Measurements from ENCODE around the gene IFITM2. TPM values are rescaled to one million over a fixed set of nuclear protein-coding genes. Genes with fewer than 3 reads are reported as not detected.

Gene IFITM2
- total RNA-seq, 2 donors from 2014 or later = 96.6 to 149 TPM

- WGBS = 87% methylated on average over 43 of the region's 44 CpGs
- Histone ChIP-seq H3K4me3 (no peak overlapping the region), H3K9me3 (no peaks in the 10 kb centered on the region), H3K4me1 (replicated peaks) (no peaks in the 10 kb centered on the region), H3K27ac (no peak overlapping the region), H3K36me3 (no peaks in the 10 kb centered on the region), H3K27me3 (replicated peaks; ENCODE audit: insufficient read depth) (no peaks in the 10 kb centered on the region)
- intact Hi-C loops (cut with DNase I) = no loop called here
- TF ChIP-seq POLR2AphosphoS5 (IDR thresholded peaks at IDR 0.05) (no peak), POLR2A (IDR thresholded peaks at IDR 0.05) (no peak)
- TF ChIP-seq, protein P1, sequence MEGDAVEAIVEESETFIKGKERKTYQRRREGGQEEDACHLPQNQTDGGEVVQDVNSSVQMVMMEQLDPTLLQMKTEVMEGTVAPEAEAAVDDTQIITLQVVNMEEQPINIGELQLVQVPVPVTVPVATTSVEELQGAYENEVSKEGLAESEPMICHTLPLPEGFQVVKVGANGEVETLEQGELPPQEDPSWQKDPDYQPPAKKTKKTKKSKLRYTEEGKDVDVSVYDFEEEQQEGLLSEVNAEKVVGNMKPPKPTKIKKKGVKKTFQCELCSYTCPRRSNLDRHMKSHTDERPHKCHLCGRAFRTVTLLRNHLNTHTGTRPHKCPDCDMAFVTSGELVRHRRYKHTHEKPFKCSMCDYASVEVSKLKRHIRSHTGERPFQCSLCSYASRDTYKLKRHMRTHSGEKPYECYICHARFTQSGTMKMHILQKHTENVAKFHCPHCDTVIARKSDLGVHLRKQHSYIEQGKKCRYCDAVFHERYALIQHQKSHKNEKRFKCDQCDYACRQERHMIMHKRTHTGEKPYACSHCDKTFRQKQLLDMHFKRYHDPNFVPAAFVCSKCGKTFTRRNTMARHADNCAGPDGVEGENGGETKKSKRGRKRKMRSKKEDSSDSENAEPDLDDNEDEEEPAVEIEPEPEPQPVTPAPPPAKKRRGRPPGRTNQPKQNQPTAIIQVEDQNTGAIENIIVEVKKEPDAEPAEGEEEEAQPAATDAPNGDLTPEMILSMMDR (IDR thresholded peaks at IDR 0.05) = no peak
- DNase-seq (ENCODE audit: low spot score) = no peak
Observed at GRCh38 chr11:291281-292210, 16.1 kb upstream of the IFITM2 start.

DNA sequence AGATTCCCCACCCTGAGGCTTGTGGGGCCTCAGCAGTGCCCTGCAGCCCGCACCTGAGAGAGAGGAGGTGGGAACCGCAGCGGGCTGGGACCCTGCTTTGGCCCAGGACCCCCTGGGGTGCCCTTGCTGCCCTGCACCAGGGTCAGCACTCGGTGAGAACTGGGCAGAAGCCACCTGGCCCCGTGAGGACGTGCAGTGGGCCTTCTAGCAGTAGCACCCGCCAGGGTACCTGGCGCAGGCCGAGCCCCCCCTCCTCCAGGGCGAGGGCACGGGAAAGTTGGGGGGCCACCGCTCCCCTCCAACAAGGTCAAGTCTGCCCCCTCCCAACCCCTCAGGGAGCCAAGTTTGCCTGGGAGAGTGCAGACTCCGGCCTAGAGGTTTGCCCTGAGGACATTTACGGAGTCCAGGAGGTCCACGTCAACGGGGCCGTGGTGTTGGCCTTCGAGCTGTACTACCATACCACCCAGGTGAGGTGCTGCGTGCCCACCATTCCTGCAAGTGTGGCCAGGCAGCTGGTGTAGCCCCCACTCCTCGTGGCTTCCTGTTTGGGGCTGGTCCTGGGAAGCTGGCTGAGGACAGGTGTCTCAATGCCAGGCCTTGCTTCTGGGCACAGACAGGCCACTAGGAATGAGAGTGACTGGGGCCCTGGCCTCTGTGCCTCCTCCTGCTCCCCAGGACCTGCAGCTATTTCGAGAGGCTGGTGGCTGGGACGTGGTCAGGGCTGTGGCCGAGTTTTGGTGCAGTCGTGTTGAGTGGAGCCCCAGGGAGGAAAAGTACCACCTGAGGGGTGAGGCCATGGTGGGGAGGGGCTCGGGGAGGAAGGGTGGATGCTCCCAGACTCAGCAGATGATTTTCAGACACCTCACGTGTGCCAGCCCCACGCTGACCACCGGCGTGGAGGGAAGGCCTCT is 15.2 kb upstream of the IFITM2 start:
- TF ChIP-seq POLR2A (IDR thresholded peaks at IDR 0.05) = no peak
- DNase-seq (ENCODE audit: low spot score) = no peak
- intact Hi-C loops (cut with DNase I) = no loop called here
- H3K27ac ChIP-seq = no peak overlapping the region
- WGBS = 90% methylated on average over 23 of the region's 29 CpGs
- H3K9me3 ChIP-seq = no peaks in the 10 kb centered on the region
- no peaks in the 10 kb centered on the region for H3K4me1 ChIP-seq (replicated peaks)
- no peaks in the 10 kb centered on the region for H3K27me3 ChIP-seq (replicated peaks; ENCODE audit: insufficient read depth)
- no peaks in the 10 kb centered on the region for H3K36me3 ChIP-seq
- no peak overlapping the region for H3K4me3 ChIP-seq

GRCh38 chr11:293271-293851 is 14.3 kb upstream of the IFITM2 start:
- Histone ChIP-seq H3K4me3 (no peak overlapping the region), H3K36me3 (no peaks in the 10 kb centered on the region), H3K4me1 (replicated peaks) (no peaks in the 10 kb centered on the region), H3K27me3 (replicated peaks; ENCODE audit: insufficient read depth) (no peaks in the 10 kb centered on the region), H3K27ac (no peak overlapping the region), H3K9me3 (no peaks in the 10 kb centered on the region)
- WGBS = 87% methylated on average over 15 of the region's 18 CpGs
- no peak for DNase-seq (ENCODE audit: low spot score)
- intact Hi-C loops (cut with DNase I) = no loop called here
- TF ChIP-seq, protein P1 (IDR thresholded peaks at IDR 0.05) = no peak
- TF ChIP-seq POLR2A (IDR thresholded peaks at IDR 0.05) (no peak), POLR2AphosphoS5 (IDR thresholded peaks at IDR 0.05) (no peak)

DNA sequence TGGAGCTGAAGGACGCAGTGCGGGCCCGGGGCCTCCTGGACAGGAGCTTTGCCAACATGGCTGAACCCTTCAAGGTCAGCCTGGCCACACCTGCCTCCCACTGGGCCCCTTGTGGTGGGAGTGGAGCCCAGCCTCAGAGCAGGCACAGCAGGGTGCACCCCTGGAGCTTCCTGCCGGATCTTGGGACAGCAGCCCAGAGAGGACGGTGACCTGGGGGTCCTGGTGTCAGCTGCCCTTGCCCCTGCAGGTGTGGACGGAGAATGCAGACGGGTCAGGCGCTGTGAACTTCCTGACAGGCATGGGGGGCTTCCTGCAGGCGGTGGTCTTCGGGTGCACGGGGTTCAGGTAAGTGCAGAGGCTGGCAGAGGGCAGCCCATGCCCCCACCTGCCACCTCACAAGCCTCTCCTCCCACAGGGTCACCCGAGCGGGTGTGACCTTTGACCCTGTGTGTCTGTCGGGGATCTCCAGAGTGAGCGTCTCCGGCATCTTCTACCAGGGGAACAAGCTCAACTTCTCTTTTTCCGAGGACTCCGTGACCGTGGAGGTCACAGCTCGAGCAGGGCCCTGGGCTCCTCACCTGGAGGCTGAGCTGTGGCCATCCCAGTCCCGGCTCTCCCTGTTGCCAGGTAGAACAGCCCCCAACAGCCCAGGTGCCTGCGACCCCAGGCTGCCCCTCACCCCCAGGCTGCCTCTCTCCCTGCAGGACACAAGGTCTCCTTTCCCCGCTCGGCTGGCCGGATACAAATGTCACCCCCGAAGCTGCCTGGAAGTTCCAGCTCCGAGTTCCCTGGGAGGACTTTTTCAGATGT is 13.6 kb upstream of the IFITM2 start:
- H3K4me3 ChIP-seq = no peak overlapping the region
- H3K36me3 ChIP-seq = no peaks in the 10 kb centered on the region
- H3K9me3 ChIP-seq = no peaks in the 10 kb centered on the region
- no peak overlapping the region for H3K27ac ChIP-seq
- no peaks in the 10 kb centered on the region for H3K4me1 ChIP-seq (replicated peaks)
- 91% methylated on average over 26 of the region's 27 CpGs for WGBS
- DNase-seq (ENCODE audit: low spot score) = no peak
- TF ChIP-seq POLR2AphosphoS5 (IDR thresholded peaks at IDR 0.05) (no peak), POLR2A (IDR thresholded peaks at IDR 0.05) (no peak)
- TF ChIP-seq, protein P1 (IDR thresholded peaks at IDR 0.05) = no peak
- peaks cover 2% of the 10 kb centered on the region for H3K27me3 ChIP-seq (replicated peaks; ENCODE audit: insufficient read depth)
- intact Hi-C loops (cut with DNase I) = no loop called here
